ENCODE measurements around the gene SUSD4. TPM values are rescaled to one million over a fixed set of nuclear protein-coding genes. Genes with fewer than 3 reads are reported as not detected.
"Not testable (repeated sequence)": the region's sequence is repeated elsewhere in the genome, so short reads cannot be mapped to it uniquely, and the experiment has no call there.

SUSD4 gene
- total RNA-seq: 1 to 10 TPM in 1 of 2 donors, under 1 TPM in 1; 0.58 to 1.1 TPM

- peak; percentile 69 to 71 for DNase-seq
- peak; percentile 84 to 85 for ATAC-seq (replicated peaks in 1 of 2)
- H3K36me3 Mint-ChIP-seq (ENCODE audit: insufficient read depth in 2 of 2): no peaks in the 10 kb centered on the region
- H3K27me3 Mint-ChIP-seq (ENCODE audit: low read depth): peaks cover 30% of the 10 kb centered on the region
- H3K4me3 Mint-ChIP-seq: peak within 1 kb of the TSS; percentile 89 to 93
- no peaks in the 10 kb centered on the region for H3K9me3 Mint-ChIP-seq
- peaks cover 21% of the 10 kb centered on the region for H3K4me1 Mint-ChIP-seq (ENCODE audit: low read depth)
- no peak within 1 kb of the TSS for H3K27ac Mint-ChIP-seq
Observed at GRCh38 chr1:223363856-223364684, at the start of gene SUSD4. Gene SUSD4 (minus strand): TSS chr1:223364176. CDS start chr1:223363425, 751 bp downstream.

GRCh38 chr1:223413216-223413615, 49.2 kb upstream of the SUSD4 start:
- no peak for ATAC-seq (replicated peaks in 1 of 2)

GRCh38 chr1:223411710-223412109, 47.7 kb upstream of the SUSD4 start:
- Mint-ChIP-seq H3K27me3 (ENCODE audit: low read depth) (no peaks in the 10 kb centered on the region), H3K36me3 (ENCODE audit: insufficient read depth in 2 of 2) (no peaks in the 10 kb centered on the region), H3K9me3 (no peaks in the 10 kb centered on the region)

More at GRCh38 chr1:223413216-223413615, 49.2 kb upstream of the SUSD4 start:
- Mint-ChIP-seq H3K36me3 (ENCODE audit: insufficient read depth in 2 of 2) (no peaks in the 10 kb centered on the region), H3K4me3 (no peak overlapping the region), H3K4me1 (ENCODE audit: low read depth) (no peaks in the 10 kb centered on the region), H3K27me3 (ENCODE audit: low read depth) (no peaks in the 10 kb centered on the region), H3K27ac (peak overlapping the region; percentile 31), H3K9me3 (no peaks in the 10 kb centered on the region)
- DNase-seq: no peak

GRCh38 chr1:223411309-223411708, 47.3 kb upstream of the SUSD4 start:
- ATAC-seq (replicated peaks in 1 of 2) (no peak), DNase-seq (no peak)
- Mint-ChIP-seq H3K27ac (no peak overlapping the region), H3K36me3 (ENCODE audit: insufficient read depth in 2 of 2) (no peaks in the 10 kb centered on the region), H3K4me3 (no peak overlapping the region), H3K9me3 (no peaks in the 10 kb centered on the region), H3K27me3 (ENCODE audit: low read depth) (no peaks in the 10 kb centered on the region), H3K4me1 (ENCODE audit: low read depth) (no peaks in the 10 kb centered on the region)

More at GRCh38 chr1:223411710-223412109, 47.7 kb upstream of the SUSD4 start:
- H3K4me1 Mint-ChIP-seq (ENCODE audit: low read depth): no peaks in the 10 kb centered on the region
- no peak for ATAC-seq (replicated peaks in 1 of 2)
- H3K4me3 Mint-ChIP-seq: no peak overlapping the region
- no peak overlapping the region for H3K27ac Mint-ChIP-seq
- no peak for DNase-seq

- Mint-ChIP-seq H3K27ac (no peak overlapping the region), H3K36me3 (ENCODE audit: insufficient read depth in 2 of 2) (peaks cover 1 to 2% of the 10 kb centered on the region in 2 donors)
- no peak for ATAC-seq (replicated peaks in 1 of 2)
Observed at GRCh38 chr1:223410036-223410435, 46.1 kb upstream of the SUSD4 start.

GRCh38 chr1:223405507-223405906, 41.5 kb upstream of the SUSD4 start:
- H3K27me3 Mint-ChIP-seq (ENCODE audit: low read depth): no peaks in the 10 kb centered on the region
- peaks cover 23% of the 10 kb centered on the region for H3K4me1 Mint-ChIP-seq (ENCODE audit: low read depth)
- no peak for DNase-seq
- H3K36me3 Mint-ChIP-seq (ENCODE audit: insufficient read depth in 2 of 2): peaks cover 1 to 8% of the 10 kb centered on the region in 2 donors
- H3K4me3 Mint-ChIP-seq: no peak overlapping the region
- ATAC-seq (replicated peaks in 1 of 2): no peak
- peaks cover 5 to 6% of the 10 kb centered on the region in 2 donors for H3K9me3 Mint-ChIP-seq
- no peak overlapping the region for H3K27ac Mint-ChIP-seq

More at GRCh38 chr1:223410036-223410435, 46.1 kb upstream of the SUSD4 start:
- H3K4me3 Mint-ChIP-seq: no peak overlapping the region
- DNase-seq: no peak
- no peaks in the 10 kb centered on the region for H3K9me3 Mint-ChIP-seq
- no peaks in the 10 kb centered on the region for H3K27me3 Mint-ChIP-seq (ENCODE audit: low read depth)
- H3K4me1 Mint-ChIP-seq (ENCODE audit: low read depth): no peaks in the 10 kb centered on the region

- DNase-seq (no peak), ATAC-seq (replicated peaks in 1 of 2) (no peak)
- H3K36me3 Mint-ChIP-seq (ENCODE audit: insufficient read depth in 2 of 2): peaks cover 1 to 8% of the 10 kb centered on the region in 2 donors
- peaks cover 23% of the 10 kb centered on the region for H3K4me1 Mint-ChIP-seq (ENCODE audit: low read depth)
- no peak overlapping the region for H3K27ac Mint-ChIP-seq
- H3K9me3 Mint-ChIP-seq: peaks cover 5 to 6% of the 10 kb centered on the region in 2 donors
- H3K4me3 Mint-ChIP-seq: no peak overlapping the region
- H3K27me3 Mint-ChIP-seq (ENCODE audit: low read depth): no peaks in the 10 kb centered on the region
Observed at GRCh38 chr1:223403184-223403815, 39.3 kb upstream of the SUSD4 start.

- DNase-seq (no peak), ATAC-seq (replicated peaks in 1 of 2) (no peak)
- peaks cover 1 to 8% of the 10 kb centered on the region in 2 donors for H3K36me3 Mint-ChIP-seq (ENCODE audit: insufficient read depth in 2 of 2)
- H3K9me3 Mint-ChIP-seq: peaks cover 5 to 6% of the 10 kb centered on the region in 2 donors
- H3K27me3 Mint-ChIP-seq (ENCODE audit: low read depth): no peaks in the 10 kb centered on the region
- peaks cover 23% of the 10 kb centered on the region for H3K4me1 Mint-ChIP-seq (ENCODE audit: low read depth)
- H3K4me3 Mint-ChIP-seq: no peak overlapping the region
- H3K27ac Mint-ChIP-seq: no peak overlapping the region
Observed at GRCh38 chr1:223402790-223403142, 38.8 kb upstream of the SUSD4 start.

GRCh38 chr1:223401873-223402789, 38.2 kb upstream of the SUSD4 start:
- DNase-seq: no peak
- H3K4me3 Mint-ChIP-seq: no peak overlapping the region

GRCh38 chr1:223399393-223399792, 35.4 kb upstream of the SUSD4 start:
- H3K27ac Mint-ChIP-seq; H3K4me3 Mint-ChIP-seq; H3K9me3 Mint-ChIP-seq; H3K36me3 Mint-ChIP-seq (ENCODE audit: insufficient read depth in 2 of 2); DNase-seq; H3K27me3 Mint-ChIP-seq (ENCODE audit: low read depth); ATAC-seq (replicated peaks in 1 of 2): not testable (repeated sequence)
- peaks cover 23% of the 10 kb centered on the region for H3K4me1 Mint-ChIP-seq (ENCODE audit: low read depth)

More at GRCh38 chr1:223401873-223402789, 38.2 kb upstream of the SUSD4 start:
- Mint-ChIP-seq H3K4me1 (ENCODE audit: low read depth) (peaks cover 23% of the 10 kb centered on the region), H3K9me3 (peaks cover 5 to 6% of the 10 kb centered on the region in 2 donors), H3K36me3 (ENCODE audit: insufficient read depth in 2 of 2) (peaks cover 1 to 8% of the 10 kb centered on the region in 2 donors), H3K27ac (no peak overlapping the region), H3K27me3 (ENCODE audit: low read depth) (no peaks in the 10 kb centered on the region)
- ATAC-seq (replicated peaks in 1 of 2): peak; percentile 34 to 47

GRCh38 chr1:223394706-223395105, 30.7 kb upstream of the SUSD4 start:
- H3K27me3 Mint-ChIP-seq (ENCODE audit: low read depth): peaks cover 35% of the 10 kb centered on the region
- H3K27ac Mint-ChIP-seq: no peak overlapping the region
- H3K4me3 Mint-ChIP-seq: no peak overlapping the region
- H3K9me3 Mint-ChIP-seq: no peaks in the 10 kb centered on the region
- no peak for DNase-seq
- H3K4me1 Mint-ChIP-seq (ENCODE audit: low read depth): no peaks in the 10 kb centered on the region
- peaks cover 0 to 2% of the 10 kb centered on the region in 2 donors for H3K36me3 Mint-ChIP-seq (ENCODE audit: insufficient read depth in 2 of 2)
- no peak for ATAC-seq (replicated peaks in 1 of 2)

GRCh38 chr1:223394242-223394641, 30.3 kb upstream of the SUSD4 start:
- no peak overlapping the region for H3K4me3 Mint-ChIP-seq
- no peak for ATAC-seq (replicated peaks in 1 of 2)
- H3K36me3 Mint-ChIP-seq (ENCODE audit: insufficient read depth in 2 of 2): peaks cover 0 to 2% of the 10 kb centered on the region in 2 donors
- H3K27ac Mint-ChIP-seq: no peak overlapping the region
- no peak for DNase-seq
- H3K27me3 Mint-ChIP-seq (ENCODE audit: low read depth): peaks cover 35% of the 10 kb centered on the region
- H3K9me3 Mint-ChIP-seq: no peaks in the 10 kb centered on the region
- H3K4me1 Mint-ChIP-seq (ENCODE audit: low read depth): no peaks in the 10 kb centered on the region
